ENCODE results near the gene MYO3B.
"Not testable (repeated sequence)": the region's sequence is repeated elsewhere in the genome, so short reads cannot be mapped to it uniquely, and the experiment has no call there.

The MYO3B gene

GRCh38 chr2:170339750-170340692, 162.1 kb downstream of the MYO3B start:
- no peak for DNase-seq (ENCODE audit: low read depth)

DNA sequence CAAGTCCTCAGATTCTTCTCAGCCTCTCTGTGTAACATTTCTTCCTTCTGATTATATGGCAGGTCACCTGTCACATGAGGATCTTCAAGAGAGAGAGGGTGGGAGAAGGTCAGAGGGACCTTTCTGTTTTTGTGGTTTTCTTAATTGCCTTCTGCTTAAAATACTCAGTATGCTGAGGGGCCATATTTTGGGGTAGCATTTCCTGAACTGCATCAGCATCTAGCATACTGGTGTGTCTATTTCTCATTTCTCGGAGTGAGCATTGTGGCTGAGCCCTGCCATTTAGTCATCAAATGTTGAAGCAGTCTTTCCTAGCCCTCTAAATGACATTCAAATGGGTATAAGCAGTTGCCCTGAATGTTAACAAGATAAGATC, 162.7 kb downstream of the MYO3B start:
- no peak for DNase-seq (ENCODE audit: low read depth)

DNA sequence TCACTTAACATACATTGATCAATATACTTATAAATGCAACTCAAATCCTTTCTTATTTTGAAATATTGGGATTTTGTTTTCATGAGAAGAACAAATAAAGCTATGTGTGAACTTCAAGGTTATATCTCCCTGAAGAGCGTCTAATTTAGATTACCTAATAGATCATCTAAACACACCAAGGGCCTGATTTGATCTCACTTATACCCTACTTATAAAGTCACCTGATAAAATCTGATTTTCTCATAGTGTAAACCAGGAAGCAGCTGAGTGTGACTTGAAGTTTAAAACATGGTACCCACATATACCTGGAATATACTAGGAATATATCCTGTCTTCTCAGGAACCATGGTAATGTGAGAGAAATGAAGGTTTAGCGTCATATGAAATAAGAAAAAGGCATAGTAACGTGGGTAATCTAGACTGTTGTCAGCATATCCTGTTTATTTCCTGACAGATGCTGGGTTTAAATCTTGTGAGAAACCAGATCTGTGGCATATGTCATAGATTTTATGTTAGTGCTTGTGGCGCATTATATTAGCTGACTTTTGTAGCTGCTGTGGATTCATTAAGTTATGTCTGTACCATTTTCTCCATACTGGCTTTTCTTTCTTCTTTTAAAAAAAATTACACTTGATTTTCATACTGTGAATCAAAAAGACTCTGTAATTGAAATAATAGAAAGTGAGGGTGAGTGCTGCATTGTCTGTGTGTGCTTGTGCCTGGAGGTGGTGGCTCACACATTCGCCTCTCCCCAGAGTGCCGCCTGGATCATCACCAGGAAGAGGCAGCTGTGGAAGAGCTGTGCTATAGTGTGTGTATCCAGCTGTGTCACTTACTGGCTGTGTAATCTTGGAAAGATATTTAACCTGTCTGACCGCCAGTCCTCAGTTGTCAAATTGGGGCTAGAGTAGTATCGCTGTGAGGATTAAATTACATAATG, 164.0 kb downstream of the MYO3B start:
- DNase-seq (ENCODE audit: low read depth) = no peak

GRCh38 chr2:170344663-170345346, 166.9 kb downstream of the MYO3B start:
- no peak for DNase-seq (ENCODE audit: low read depth)

DNA sequence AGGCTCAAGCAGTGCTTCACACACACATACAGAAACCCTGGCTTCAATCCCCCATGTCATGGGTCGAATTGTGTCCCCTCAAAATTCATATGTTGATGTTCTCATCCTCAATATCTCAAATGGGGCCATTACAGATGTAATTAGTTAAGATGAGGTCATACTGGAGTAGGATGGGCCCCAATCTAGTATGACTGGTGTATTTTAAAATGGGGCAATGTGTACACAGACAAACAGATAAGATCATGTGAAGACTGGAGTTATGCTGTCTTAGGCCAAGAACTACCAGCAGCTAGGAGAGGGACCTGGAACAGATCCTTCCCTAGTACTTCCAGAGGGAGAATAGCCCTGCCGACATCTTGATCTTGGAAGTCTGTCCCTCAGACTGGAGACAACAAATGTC, 167.7 kb downstream of the MYO3B start:
- no peak for DNase-seq (ENCODE audit: low read depth)

- not testable (repeated sequence) for DNase-seq (ENCODE audit: low read depth)
Measured at GRCh38 chr2:170349269-170349668, 171.3 kb downstream of the MYO3B start.

DNA sequence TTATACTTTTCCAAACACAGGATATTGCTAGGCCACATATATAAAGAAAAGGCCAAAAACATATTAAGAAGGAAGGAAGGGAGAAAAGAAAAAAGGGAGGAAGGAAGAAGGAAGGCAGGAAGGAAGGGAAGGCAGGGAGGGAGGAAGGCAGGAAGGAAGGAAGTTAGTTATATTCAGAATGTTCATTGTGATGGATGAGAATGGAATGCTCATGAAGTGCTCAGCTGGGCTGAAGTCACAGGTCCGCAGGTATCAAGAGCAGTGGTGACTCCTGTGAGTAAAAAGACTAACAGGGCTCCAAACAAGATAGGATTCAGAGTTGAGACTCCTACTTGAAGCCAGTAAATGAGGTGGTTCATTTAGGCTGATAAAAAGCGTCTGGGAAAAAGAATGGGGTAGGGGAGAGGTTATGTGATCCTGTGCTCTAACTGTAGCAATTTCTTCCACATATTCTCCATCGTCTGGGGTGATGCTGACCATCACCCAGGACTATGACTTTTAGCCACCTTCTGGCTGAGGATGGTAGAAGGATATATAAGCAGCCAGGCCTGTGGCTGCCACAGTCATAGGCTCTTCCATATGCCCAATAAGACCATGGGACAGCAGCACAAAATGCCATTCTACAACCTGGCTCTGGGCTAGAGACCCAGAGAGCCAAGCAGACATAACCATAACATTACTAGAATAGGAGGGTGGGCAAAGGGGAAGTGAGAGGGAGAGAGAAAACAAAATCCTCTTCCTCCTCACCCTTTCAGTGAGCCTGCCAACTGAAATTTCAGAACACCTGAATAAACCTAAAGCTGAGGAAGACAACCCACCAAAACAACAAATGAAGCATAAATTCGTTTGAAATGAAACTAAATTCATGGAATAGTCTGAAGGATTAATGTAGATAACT, 173.2 kb downstream of the MYO3B start:
- no peak for DNase-seq (ENCODE audit: low read depth)

DNA sequence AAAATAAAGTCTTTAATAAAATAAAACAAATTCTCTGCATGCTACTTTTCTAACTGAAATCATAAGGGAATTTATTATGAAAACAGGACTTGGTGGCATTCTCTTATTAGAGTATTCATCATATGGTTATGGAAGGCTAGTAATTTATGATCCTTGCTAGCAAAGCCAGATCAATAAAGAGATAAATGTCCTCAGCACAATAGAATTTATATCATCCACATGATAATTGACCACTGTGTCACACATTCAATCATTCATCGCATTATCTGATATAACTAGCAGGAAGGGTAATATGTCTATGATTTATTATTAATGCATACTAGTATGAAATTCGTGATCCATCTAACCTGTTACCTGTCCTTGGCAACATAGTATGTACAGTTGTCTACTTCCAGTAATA, 175.8 kb downstream of the MYO3B start:
- no peak for DNase-seq (ENCODE audit: low read depth)

DNA sequence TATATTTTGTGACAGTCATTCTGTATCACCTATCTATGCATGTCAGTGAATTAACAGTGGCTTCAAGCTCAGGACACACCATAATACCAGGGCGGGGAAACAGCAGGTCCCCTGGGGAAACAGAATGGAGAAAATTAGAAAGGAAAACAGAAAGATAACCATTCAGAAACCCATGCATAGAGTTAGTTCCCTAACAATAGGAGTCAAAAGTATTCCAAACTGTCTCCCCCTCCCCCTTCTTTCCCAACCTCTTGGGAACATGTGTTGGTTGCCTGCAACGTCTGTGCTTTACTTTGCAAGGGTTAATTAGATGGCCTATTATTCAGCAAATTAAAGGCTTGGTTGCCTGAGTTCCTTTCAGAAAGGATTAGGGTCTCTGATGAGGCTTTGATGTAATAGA, 176.4 kb downstream of the MYO3B start:
- no peak for DNase-seq (ENCODE audit: low read depth)

DNA sequence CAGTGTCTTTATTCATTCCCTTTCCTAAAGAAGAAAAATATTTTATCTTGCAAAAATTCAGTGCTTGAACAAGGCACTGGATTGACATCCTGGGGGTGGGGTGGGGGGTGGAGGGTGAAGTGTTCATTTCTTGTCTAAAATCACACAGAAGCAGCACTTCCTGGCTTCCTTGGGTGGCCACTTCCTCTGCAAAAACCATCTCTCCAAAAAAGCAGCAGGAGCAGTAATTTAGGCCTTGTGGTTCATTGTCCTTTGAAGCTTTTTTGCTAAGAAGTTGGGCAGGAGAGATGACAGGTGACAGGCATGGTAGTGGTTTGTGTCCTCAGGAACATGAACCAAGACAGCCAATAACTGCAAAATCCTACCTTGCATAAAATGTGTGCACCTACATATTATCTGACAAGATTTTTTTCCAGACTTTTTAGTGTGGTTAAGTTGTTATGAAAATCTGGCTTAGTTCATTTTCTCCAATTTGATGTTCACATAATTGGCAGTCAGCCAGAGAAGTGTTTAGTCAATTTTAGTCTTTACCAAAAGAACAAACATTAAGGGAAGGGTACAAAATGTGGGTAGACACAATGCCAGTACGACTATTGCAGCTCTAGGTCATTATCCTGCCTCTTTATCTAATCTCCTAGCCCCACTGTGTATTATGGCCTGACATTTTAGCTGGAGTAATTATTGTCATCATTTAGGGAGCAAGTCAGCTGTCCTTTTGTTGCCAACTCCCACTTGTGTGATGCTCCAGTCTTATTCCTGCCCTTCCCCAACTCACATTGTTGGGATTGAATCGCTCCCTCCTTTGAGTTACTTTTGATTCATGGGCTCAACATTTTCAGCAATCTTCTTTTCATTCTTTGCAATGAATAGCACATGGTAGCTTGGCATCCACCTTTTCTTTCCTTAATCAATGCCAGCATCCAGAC, 177.2 kb downstream of the MYO3B start:
- no peak for DNase-seq (ENCODE audit: low read depth)

DNA sequence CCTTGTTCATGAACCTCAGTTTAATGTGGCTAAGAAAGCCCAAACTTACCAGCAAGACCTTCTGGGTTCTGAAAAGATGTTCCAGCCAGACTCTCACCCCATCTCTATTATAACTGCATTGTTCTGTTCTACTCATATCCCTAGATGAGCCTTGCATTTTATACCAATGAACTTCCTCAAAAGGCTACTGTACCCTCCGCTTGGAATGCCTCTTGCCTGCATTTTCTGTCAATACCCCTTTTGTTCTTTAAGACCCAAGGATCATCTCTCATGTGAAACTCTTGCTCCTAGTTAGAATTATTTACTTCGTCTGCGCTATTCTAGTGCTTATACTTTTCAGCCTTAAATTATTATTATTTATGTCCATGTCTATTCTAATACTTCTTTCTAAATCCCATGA, 181.5 kb downstream of the MYO3B start:
- DNase-seq (ENCODE audit: low read depth) = no peak

DNA sequence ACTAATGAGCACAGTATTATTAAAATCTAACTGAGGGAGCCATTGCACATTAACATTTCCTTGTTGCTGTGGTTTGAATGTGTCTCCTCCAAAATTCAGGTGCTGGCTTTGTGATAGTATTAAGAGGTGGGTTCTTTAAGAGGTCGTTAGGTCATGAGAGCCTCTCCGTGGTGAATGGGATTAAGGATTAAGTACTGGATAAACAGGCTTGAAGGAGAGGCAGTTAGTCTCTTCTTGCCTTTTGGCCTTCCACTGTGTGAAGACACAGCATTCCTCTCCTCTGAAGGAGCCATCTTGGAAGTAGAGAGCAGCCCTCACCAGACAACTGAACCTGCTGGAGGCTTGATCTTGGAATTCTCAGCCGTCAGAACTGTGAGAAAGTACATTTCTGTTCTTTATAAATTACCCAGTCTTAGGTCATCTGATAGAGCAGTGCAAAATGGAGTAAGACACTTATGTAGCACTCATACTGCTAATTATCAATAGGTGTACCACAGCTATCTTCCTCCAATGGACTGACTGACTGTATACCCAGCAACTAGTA, 182.7 kb downstream of the MYO3B start:
- no peak for DNase-seq (ENCODE audit: low read depth)

- DNase-seq (ENCODE audit: low read depth) = no peak
Measured at GRCh38 chr2:170361090-170361936, 183.4 kb downstream of the MYO3B start.

DNA sequence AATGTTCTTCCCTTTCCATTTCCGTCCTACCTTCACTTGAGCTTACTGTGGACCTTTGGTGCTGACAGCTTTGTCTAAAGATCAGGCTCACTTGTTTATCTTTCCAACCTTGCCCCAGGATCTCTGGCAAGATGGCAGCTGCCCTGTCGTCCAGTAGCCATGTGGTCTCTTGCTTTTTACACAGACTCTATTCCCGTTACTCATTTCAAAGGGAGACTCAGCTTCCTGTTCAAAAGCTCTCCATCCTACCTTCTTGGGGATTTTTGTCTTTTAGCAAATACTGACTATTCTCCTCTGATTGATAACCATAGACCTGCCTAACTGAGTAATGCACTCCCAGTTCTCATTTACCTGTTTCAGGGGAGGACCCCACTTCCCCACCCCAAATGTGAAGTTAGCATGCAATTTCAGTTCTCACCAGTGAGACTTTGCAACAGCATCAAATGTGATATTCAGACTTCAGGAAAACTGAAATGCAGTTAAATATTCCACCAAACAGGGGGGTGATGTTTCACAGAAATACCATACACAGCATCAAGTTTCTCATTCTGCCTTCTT, 184.4 kb downstream of the MYO3B start:
- no peak for DNase-seq (ENCODE audit: low read depth)

DNA sequence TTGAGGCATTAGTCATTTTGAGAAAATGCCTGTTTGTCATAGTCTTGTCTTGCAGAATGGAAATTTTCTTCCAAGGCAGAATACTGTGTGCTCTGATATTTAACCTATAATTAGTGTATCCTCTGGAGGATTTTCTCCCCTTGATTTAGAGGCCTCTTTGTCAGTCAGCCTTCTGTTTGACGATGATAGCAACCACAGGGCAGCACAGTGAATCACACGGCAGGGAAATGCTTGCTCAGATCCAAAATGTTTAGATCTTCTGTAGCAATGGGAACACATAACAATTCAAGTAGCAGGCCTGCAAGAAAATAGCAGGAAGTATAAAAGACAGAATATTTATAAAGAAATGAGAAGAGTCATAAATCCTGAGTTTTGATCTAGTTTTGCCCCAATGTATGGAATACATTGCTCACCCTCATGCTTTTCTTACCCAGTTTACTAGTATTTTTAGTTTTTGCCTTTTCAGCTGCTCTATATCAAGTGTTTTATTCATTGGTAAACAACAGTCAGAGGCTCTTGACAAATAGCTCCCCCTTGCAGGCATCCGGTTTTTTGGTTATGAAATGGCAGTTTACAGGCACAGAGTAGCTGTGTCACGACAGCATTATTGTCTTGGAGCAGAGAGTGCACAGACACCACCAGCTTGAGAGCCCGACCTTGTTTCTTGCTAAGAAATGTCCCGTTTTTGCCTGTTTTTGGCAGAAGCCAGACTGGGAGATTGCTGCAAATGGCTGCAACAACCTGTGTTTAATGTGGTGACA, 185.1 kb downstream of the MYO3B start:
- DNase-seq (ENCODE audit: low read depth) = no peak

DNA sequence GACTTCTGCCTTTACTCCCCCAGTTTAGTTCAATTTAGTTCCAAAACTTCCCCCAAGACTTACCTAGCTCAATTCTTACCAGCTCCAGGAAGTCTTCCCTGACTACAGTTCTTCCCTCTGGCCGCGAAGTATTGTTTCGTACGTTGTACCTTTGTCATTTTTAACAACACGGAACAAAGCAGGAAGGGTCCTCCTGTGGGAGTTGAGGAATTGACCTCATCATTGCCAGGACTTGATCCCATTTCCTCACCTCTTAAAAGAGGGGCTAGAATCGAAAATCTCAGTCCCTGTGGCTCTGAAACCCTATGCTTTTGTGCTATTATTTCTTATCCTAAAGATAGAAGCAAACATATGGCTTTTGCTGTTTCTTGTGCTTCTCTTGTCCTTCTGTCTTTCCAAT, 187.1 kb downstream of the MYO3B start:
- no peak for DNase-seq (ENCODE audit: low read depth)

DNA sequence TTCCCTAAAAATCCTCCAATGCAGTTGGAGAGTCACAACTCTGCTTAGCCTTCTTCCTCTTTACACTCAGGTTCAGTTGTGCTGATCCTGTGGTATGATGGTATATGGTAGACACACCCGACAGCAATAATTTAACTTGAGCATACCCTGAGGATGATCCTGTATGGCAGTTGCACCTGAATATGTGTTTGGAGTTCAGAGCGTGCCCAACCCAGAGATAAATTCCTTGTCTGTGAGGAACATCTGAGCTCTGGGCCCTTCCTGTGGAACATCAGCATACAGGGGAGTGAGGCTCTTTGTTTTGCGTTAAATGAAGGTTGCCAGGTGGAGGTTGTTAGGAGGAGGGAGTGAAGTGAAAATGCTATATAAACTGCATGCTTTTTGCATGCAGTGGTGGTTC, 187.7 kb downstream of the MYO3B start:
- no peak for DNase-seq (ENCODE audit: low read depth)

GRCh38 chr2:170368370-170368769, 190.4 kb downstream of the MYO3B start:
- no peak for DNase-seq (ENCODE audit: low read depth)
